ENCODE measurements around the gene AJAP1. TPM values are rescaled to one million over a fixed set of nuclear protein-coding genes. Genes with fewer than 3 reads are reported as not detected.

Gene AJAP1
- total RNA-seq, 5 donors from 2014 or later (not counting 1 experiment from before 2014, with no cell fraction given) = 0.44 to 4.4 (median 0.61) TPM

- ChIA-PET CTCF (no interaction called here), POLR2A (no interaction called here)
- no peaks in the 10 kb centered on the region for H3K4me1 Mint-ChIP-seq
- peaks cover 3 to 31% of the 10 kb centered on the region in 2 donors for H3K27me3 Mint-ChIP-seq
- no peak for DNase-seq
- H3K4me1 ChIP-seq (ENCODE audit: control insufficient read depth in 1 of 2, extremely low read depth in 1 of 2, insufficient read depth in 2 of 2, low read length in 2 of 2) = no peaks in the 10 kb centered on the region
- peaks cover 0 to 24% of the 10 kb centered on the region in 2 experiments for H3K27me3 ChIP-seq (replicated peaks in 1 of 2; ENCODE audit: control insufficient read depth in 2 of 2, extremely low read depth in 1 of 2, insufficient read depth in 2 of 2, low read length in 1 of 2)
- H3K36me3 ChIP-seq (ENCODE audit: control insufficient read depth in 2 of 2, extremely low read depth in 1 of 2, insufficient read depth in 1 of 2, low read length in 1 of 2) = no peaks in the 10 kb centered on the region
- no peaks in the 10 kb centered on the region for H3K36me3 Mint-ChIP-seq
- H3K4me3 Mint-ChIP-seq = no peak overlapping the region
- WGBS (ENCODE audit: insufficient coverage) = 77% methylated on average over 11 of the region's 11 CpGs
- H3K9me3 ChIP-seq = no peaks in the 10 kb centered on the region
- no peak for ATAC-seq (replicated peaks in 1 of 4)
- no peak overlapping the region for H3K27ac Mint-ChIP-seq
- H3K4me3 ChIP-seq (ENCODE audit: control insufficient read depth in 1 of 2, extremely low read depth in 1 of 2, low read length in 1 of 2) = no peak overlapping the region
- H3K9me3 Mint-ChIP-seq = no peaks in the 10 kb centered on the region
- H3K27ac ChIP-seq (ENCODE audit: low read length) = no peak overlapping the region
Measured at GRCh38 chr1:4687943-4688342, 33.5 kb downstream of the AJAP1 start.

DNA sequence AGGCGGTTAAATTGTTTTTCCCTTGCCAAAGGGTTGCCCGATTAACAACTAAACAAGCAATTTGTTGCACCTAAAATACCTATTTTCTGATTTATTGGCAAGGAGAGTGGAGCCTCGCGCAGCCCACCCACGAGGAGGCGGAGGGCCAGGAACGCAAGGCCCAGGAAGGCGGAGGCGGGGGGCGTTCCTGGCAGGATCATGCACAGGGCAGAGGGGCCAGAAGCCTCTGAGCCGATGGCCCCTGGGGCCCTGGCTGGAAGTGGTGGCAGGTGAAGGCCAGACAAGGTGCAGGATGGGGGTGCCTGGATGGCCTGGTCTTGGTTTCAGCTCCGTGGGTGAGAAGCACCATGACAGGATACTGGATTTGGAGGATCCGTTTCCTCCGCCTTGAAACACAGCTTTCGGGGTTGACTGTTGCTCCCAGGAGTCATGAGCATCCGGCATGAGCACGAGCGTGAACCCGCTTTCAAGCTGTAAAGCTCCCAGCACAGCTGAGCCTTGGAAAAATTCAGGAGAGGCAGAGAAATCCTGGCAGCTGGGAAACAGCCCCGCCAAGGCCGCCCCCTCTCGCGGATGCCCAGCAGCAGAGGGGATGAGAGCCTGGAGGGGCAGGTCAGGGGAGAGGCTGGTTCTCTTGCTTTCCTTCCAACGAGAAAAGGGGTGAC is 35.0 kb downstream of the AJAP1 start:
- no peak for DNase-seq
- H3K4me1 ChIP-seq (ENCODE audit: control insufficient read depth in 1 of 2, extremely low read depth in 1 of 2, insufficient read depth in 2 of 2, low read length in 2 of 2) = no peaks in the 10 kb centered on the region
- peaks cover 0 to 22% of the 10 kb centered on the region in 2 experiments for H3K27me3 ChIP-seq (replicated peaks in 1 of 2; ENCODE audit: control insufficient read depth in 2 of 2, extremely low read depth in 1 of 2, insufficient read depth in 2 of 2, low read length in 1 of 2)
- POLR2A ChIA-PET = no interaction called here
- Mint-ChIP-seq H3K36me3 (no peaks in the 10 kb centered on the region), H3K4me1 (no peaks in the 10 kb centered on the region), H3K27ac (no peak overlapping the region), H3K27me3 (peaks cover 3 to 20% of the 10 kb centered on the region in 2 donors), H3K9me3 (no peaks in the 10 kb centered on the region), H3K4me3 (no peak overlapping the region)
- no peak for ATAC-seq (replicated peaks in 1 of 4)
- no peak overlapping the region for H3K4me3 ChIP-seq (ENCODE audit: control insufficient read depth in 1 of 2, extremely low read depth in 1 of 2, low read length in 1 of 2)
- H3K36me3 ChIP-seq (ENCODE audit: control insufficient read depth in 2 of 2, extremely low read depth in 1 of 2, insufficient read depth in 1 of 2, low read length in 1 of 2) = no peaks in the 10 kb centered on the region
- H3K27ac ChIP-seq (ENCODE audit: low read length) = no peak overlapping the region
- no peaks in the 10 kb centered on the region for H3K9me3 ChIP-seq
- CTCF ChIA-PET = no interaction called here
- WGBS (ENCODE audit: insufficient coverage) = 90% methylated on average over 18 of the region's 24 CpGs

- DNase-seq (no peak), ATAC-seq (replicated peaks in 1 of 4) (no peak)
- ChIA-PET CTCF (no interaction called here), POLR2A (no interaction called here)
- Mint-ChIP-seq H3K27ac (no peak overlapping the region), H3K4me1 (no peaks in the 10 kb centered on the region), H3K36me3 (no peaks in the 10 kb centered on the region), H3K27me3 (peaks cover 3 to 15% of the 10 kb centered on the region in 2 donors), H3K4me3 (no peak overlapping the region), H3K9me3 (no peaks in the 10 kb centered on the region)
- WGBS (ENCODE audit: insufficient coverage) = 91% methylated on average over 16 of the region's 19 CpGs
- Histone ChIP-seq H3K9me3 (no peaks in the 10 kb centered on the region), H3K4me1 (ENCODE audit: control insufficient read depth in 1 of 2, extremely low read depth in 1 of 2, insufficient read depth in 2 of 2, low read length in 2 of 2) (no peaks in the 10 kb centered on the region), H3K27me3 (replicated peaks in 1 of 2; ENCODE audit: control insufficient read depth in 2 of 2, extremely low read depth in 1 of 2, insufficient read depth in 2 of 2, low read length in 1 of 2) (peaks cover 0 to 17% of the 10 kb centered on the region in 2 experiments), H3K27ac (ENCODE audit: low read length) (no peak overlapping the region), H3K4me3 (ENCODE audit: control insufficient read depth in 1 of 2, extremely low read depth in 1 of 2, low read length in 1 of 2) (no peak overlapping the region), H3K36me3 (ENCODE audit: control insufficient read depth in 2 of 2, extremely low read depth in 1 of 2, insufficient read depth in 1 of 2, low read length in 1 of 2) (no peaks in the 10 kb centered on the region)
Measured at GRCh38 chr1:4689941-4690635, 35.7 kb downstream of the AJAP1 start.

DNA sequence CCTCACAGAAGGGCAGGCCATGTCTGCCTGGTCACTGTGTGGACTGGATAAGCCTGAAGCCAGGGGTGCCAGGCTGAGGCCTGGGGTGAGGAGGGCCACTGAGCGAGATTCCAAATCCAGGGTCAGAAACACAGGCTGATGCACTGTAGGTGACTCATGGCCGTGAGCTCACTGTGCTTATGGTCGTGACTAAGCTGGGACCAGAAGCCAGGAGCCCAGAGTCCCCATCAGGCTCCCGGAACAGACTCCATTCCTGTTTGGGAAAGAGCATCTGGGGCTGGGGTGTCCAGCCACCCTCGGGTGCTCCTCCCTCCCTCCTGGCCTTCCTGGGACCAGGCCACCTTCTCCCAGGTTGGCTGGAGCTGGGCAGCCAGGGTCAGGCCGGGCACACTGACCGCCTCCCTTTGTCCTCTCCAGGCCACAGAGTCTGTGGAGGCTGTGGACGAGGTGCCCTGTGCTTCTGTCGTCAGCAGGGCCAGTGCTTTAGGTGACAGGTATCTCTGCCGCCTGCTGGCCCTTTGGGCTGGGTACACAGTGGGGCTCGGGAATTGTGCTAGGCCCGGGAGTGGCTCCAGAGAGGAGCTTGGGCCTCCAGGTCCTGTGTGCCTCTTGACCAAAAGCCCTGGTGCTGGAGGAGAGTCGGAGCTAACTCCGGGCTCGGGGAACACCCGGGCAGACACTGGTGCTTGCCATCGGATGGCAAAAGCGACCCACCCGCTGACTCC is 36.7 kb downstream of the AJAP1 start:
- Mint-ChIP-seq H3K4me3 (no peak overlapping the region), H3K36me3 (no peaks in the 10 kb centered on the region), H3K27ac (no peak overlapping the region), H3K4me1 (no peaks in the 10 kb centered on the region), H3K27me3 (peaks cover 1 to 12% of the 10 kb centered on the region in 2 donors), H3K9me3 (no peaks in the 10 kb centered on the region)
- POLR2A ChIA-PET = no interaction called here
- DNase-seq (no peak), ATAC-seq (replicated peaks in 1 of 4) (no peak)
- 72% methylated on average over 19 of the region's 19 CpGs for WGBS (ENCODE audit: insufficient coverage)
- Histone ChIP-seq H3K4me3 (ENCODE audit: control insufficient read depth in 1 of 2, extremely low read depth in 1 of 2, low read length in 1 of 2) (no peak overlapping the region), H3K9me3 (no peaks in the 10 kb centered on the region), H3K27ac (ENCODE audit: low read length) (no peak overlapping the region), H3K27me3 (replicated peaks in 1 of 2; ENCODE audit: control insufficient read depth in 2 of 2, extremely low read depth in 1 of 2, insufficient read depth in 2 of 2, low read length in 1 of 2) (peaks cover 0 to 16% of the 10 kb centered on the region in 2 experiments), H3K36me3 (ENCODE audit: control insufficient read depth in 2 of 2, extremely low read depth in 1 of 2, insufficient read depth in 1 of 2, low read length in 1 of 2) (no peaks in the 10 kb centered on the region), H3K4me1 (ENCODE audit: control insufficient read depth in 1 of 2, extremely low read depth in 1 of 2, insufficient read depth in 2 of 2, low read length in 2 of 2) (no peaks in the 10 kb centered on the region)
- CTCF ChIA-PET = no interaction called here

GRCh38 chr1:4691766-4692405 is 37.5 kb downstream of the AJAP1 start:
- Mint-ChIP-seq H3K27ac (no peak overlapping the region), H3K36me3 (no peaks in the 10 kb centered on the region), H3K9me3 (no peaks in the 10 kb centered on the region), H3K4me3 (no peak overlapping the region), H3K4me1 (no peaks in the 10 kb centered on the region), H3K27me3 (peaks cover 0 to 8% of the 10 kb centered on the region in 2 donors)
- 86% methylated on average over 24 of the region's 26 CpGs for WGBS (ENCODE audit: insufficient coverage)
- ATAC-seq (replicated peaks in 1 of 4) (no peak), DNase-seq (no peak)
- ChIA-PET CTCF (no interaction called here), POLR2A (no interaction called here)
- Histone ChIP-seq H3K4me1 (ENCODE audit: control insufficient read depth in 1 of 2, extremely low read depth in 1 of 2, insufficient read depth in 2 of 2, low read length in 2 of 2) (no peaks in the 10 kb centered on the region), H3K36me3 (ENCODE audit: control insufficient read depth in 2 of 2, extremely low read depth in 1 of 2, insufficient read depth in 1 of 2, low read length in 1 of 2) (no peaks in the 10 kb centered on the region), H3K4me3 (ENCODE audit: control insufficient read depth in 1 of 2, extremely low read depth in 1 of 2, low read length in 1 of 2) (no peak overlapping the region), H3K27ac (ENCODE audit: low read length) (no peak overlapping the region), H3K27me3 (replicated peaks in 1 of 2; ENCODE audit: control insufficient read depth in 2 of 2, extremely low read depth in 1 of 2, insufficient read depth in 2 of 2, low read length in 1 of 2) (peaks cover 0 to 12% of the 10 kb centered on the region in 2 experiments), H3K9me3 (no peaks in the 10 kb centered on the region)

DNA sequence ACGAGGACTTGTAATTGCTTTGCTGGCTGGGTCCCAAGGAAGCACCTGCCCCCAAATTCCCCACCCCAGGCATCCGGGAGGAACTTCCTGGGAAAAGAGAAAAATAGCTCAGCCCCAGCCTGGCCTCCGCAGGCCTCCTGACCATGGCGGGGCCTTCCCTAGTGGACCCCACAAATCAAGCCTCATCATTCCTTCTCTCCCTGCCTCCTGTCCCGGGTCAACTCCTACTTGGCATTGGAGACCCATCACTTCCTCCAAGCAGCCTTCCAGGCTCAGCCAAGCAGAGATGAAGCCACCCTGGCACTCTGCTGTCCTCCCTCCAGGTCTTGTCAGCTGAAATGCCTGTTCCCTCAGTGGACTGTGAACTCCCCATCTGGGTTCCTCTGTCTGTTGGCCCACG is 38.0 kb downstream of the AJAP1 start:
- H3K27ac Mint-ChIP-seq = no peak overlapping the region
- CTCF ChIA-PET = no interaction called here
- 75% methylated on average over 5 of the region's 6 CpGs for WGBS (ENCODE audit: insufficient coverage)

More for the DNA sequence above, 38.0 kb downstream of the AJAP1 start:
- Mint-ChIP-seq H3K36me3 (no peaks in the 10 kb centered on the region), H3K27me3 (peaks cover 0 to 3% of the 10 kb centered on the region in 2 donors), H3K4me1 (no peaks in the 10 kb centered on the region), H3K9me3 (no peaks in the 10 kb centered on the region), H3K4me3 (no peak overlapping the region)
- POLR2A ChIA-PET = no interaction called here
- H3K27me3 ChIP-seq (replicated peaks in 1 of 2; ENCODE audit: control insufficient read depth in 2 of 2, extremely low read depth in 1 of 2, insufficient read depth in 2 of 2, low read length in 1 of 2) = peaks cover 0 to 11% of the 10 kb centered on the region in 2 experiments
- H3K4me3 ChIP-seq (ENCODE audit: control insufficient read depth in 1 of 2, extremely low read depth in 1 of 2, low read length in 1 of 2) = no peak overlapping the region
- H3K9me3 ChIP-seq = no peaks in the 10 kb centered on the region
- DNase-seq = no peak
- H3K27ac ChIP-seq (ENCODE audit: low read length) = no peak overlapping the region
- H3K36me3 ChIP-seq (ENCODE audit: control insufficient read depth in 2 of 2, extremely low read depth in 1 of 2, insufficient read depth in 1 of 2, low read length in 1 of 2) = no peaks in the 10 kb centered on the region
- ATAC-seq (replicated peaks in 1 of 4) = no peak
- H3K4me1 ChIP-seq (ENCODE audit: control insufficient read depth in 1 of 2, extremely low read depth in 1 of 2, insufficient read depth in 2 of 2, low read length in 2 of 2) = no peaks in the 10 kb centered on the region

Measured in T-cell (primary cell).